ENCODE measurements around the gene ASS1. TPM values are rescaled to one million over a fixed set of nuclear protein-coding genes. Genes with fewer than 3 reads are reported as not detected.

Gene ASS1
- total RNA-seq, 1 donor from 2014 or later, result 94.8 TPM

DNA sequence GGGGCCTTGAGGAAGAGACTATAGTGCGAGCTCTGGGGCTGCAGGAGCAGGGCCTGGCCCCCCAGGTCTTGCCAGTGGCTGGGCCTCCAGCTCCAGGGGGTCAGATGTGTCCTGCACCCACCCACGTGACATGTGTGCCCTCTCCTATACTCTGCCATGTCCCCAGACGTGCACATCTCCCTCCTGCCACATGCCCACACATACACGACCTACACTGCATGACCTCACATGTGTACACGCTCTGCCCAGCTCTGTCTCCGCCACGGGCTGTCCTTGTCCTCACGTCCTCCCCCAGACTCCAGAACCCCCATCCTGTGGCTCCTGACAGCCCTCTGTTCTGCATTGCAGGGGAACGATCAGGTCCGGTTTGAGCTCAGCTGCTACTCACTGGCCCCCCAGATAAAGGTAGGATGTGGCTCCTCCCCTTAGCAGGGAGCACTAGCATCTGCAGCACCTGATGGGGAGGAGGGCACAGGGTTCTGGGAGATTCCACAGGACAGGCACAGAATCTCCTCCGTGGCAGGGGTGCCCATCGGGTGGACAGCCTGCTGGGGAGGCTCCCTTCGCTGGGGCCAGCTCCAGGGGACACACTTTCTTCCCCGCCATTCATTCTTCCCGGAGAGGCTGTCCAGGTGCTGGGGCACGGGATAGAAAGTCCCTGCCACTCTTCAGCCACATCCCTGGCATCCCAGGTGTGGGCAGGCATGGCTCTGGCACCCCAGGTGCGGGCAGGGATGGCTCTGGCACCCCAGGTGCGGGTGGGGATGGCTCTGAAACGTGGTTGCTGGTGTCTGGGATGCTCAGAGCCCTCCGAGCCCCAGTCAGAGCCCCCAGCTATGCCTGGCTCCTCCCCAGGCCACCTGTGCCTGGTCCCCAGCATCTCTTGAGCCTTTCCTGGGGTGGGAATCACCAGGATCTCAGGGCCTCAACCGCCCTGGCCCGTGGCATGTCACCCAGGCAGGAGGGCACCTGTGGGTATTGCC, 19.3 kb downstream of the ASS1 start:
- TF ChIP-seq, protein P1, sequence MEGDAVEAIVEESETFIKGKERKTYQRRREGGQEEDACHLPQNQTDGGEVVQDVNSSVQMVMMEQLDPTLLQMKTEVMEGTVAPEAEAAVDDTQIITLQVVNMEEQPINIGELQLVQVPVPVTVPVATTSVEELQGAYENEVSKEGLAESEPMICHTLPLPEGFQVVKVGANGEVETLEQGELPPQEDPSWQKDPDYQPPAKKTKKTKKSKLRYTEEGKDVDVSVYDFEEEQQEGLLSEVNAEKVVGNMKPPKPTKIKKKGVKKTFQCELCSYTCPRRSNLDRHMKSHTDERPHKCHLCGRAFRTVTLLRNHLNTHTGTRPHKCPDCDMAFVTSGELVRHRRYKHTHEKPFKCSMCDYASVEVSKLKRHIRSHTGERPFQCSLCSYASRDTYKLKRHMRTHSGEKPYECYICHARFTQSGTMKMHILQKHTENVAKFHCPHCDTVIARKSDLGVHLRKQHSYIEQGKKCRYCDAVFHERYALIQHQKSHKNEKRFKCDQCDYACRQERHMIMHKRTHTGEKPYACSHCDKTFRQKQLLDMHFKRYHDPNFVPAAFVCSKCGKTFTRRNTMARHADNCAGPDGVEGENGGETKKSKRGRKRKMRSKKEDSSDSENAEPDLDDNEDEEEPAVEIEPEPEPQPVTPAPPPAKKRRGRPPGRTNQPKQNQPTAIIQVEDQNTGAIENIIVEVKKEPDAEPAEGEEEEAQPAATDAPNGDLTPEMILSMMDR (IDR thresholded peaks at IDR 0.05; ENCODE audit: unreplicated experiment), result no peak
- DNase-seq (ENCODE audit: low spot score in 2 of 2, unreplicated experiment in 2 of 2), result no peak
- Mint-ChIP-seq H3K4me1 (peaks cover 6% of the 10 kb centered on the region), H3K27ac (no peak overlapping the region), H3K4me3 (no peak overlapping the region), H3K9me3 (no peaks in the 10 kb centered on the region), H3K36me3 (peaks cover 7% of the 10 kb centered on the region), H3K27me3 (ENCODE audit: low read depth) (peaks cover 6% of the 10 kb centered on the region)

- Mint-ChIP-seq H3K4me3 (no peak overlapping the region), H3K27me3 (ENCODE audit: low read depth) (peaks cover under 1% of the 10 kb centered on the region), H3K36me3 (peaks cover 4% of the 10 kb centered on the region), H3K4me1 (peaks cover 6% of the 10 kb centered on the region), H3K27ac (no peak overlapping the region), H3K9me3 (no peaks in the 10 kb centered on the region)
- TF ChIP-seq, protein P1 (IDR thresholded peaks at IDR 0.05; ENCODE audit: unreplicated experiment), result no peak
- no peak for DNase-seq (ENCODE audit: low spot score in 2 of 2, unreplicated experiment in 2 of 2)
Measured at GRCh38 chr9:130465383-130466096, 20.8 kb downstream of the ASS1 start.

DNA sequence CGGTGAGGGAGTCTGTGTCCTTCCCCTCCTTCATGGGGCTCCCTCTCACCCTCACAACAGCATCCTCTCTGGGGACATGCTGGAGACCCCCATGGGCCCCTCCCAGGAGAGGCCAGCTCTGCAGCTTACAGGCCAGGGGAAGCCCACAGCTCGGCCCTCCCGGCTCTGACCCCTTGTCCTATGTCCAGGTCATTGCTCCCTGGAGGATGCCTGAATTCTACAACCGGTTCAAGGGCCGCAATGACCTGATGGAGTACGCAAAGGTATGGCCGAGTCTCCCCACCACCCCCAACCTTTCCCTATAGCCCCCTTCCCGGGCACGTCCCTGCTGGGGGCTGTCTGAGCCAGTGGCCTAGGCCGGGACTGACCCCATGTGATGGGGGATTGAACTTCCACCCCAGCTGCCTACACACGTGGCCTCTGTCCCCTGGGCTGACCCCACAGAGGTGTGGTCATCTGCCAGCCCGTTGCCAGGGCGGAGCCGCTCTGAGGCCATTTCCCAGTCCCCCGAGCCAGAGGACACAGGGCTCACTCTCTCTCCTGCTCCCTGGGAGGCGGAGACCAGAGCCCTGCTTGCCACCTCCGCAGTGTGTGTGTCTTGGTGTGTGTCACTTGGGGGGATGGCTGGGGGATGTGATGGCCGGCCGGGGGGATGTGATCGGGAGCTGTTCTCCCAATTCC, 21.9 kb downstream of the ASS1 start:
- Mint-ChIP-seq H3K4me3 (no peak overlapping the region), H3K4me1 (peaks cover 6% of the 10 kb centered on the region), H3K9me3 (no peaks in the 10 kb centered on the region), H3K27ac (no peak overlapping the region), H3K27me3 (ENCODE audit: low read depth) (no peaks in the 10 kb centered on the region), H3K36me3 (peaks cover 6% of the 10 kb centered on the region)
- DNase-seq (ENCODE audit: low spot score in 2 of 2, unreplicated experiment in 2 of 2), result no peak
- TF ChIP-seq, protein P1 (IDR thresholded peaks at IDR 0.05; ENCODE audit: unreplicated experiment), result no peak

- no peaks in the 10 kb centered on the region for H3K9me3 Mint-ChIP-seq
- H3K27me3 Mint-ChIP-seq (ENCODE audit: low read depth), result no peaks in the 10 kb centered on the region
- no peak overlapping the region for H3K4me3 Mint-ChIP-seq
- peaks cover 6% of the 10 kb centered on the region for H3K4me1 Mint-ChIP-seq
- TF ChIP-seq, protein P1 (IDR thresholded peaks at IDR 0.05; ENCODE audit: unreplicated experiment), result no peak
- no peak for DNase-seq (ENCODE audit: low spot score in 2 of 2, unreplicated experiment in 2 of 2)
- H3K36me3 Mint-ChIP-seq, result peaks cover 6% of the 10 kb centered on the region
- no peak overlapping the region for H3K27ac Mint-ChIP-seq
Measured at GRCh38 chr9:130467316-130467715, 22.6 kb downstream of the ASS1 start.

DNA sequence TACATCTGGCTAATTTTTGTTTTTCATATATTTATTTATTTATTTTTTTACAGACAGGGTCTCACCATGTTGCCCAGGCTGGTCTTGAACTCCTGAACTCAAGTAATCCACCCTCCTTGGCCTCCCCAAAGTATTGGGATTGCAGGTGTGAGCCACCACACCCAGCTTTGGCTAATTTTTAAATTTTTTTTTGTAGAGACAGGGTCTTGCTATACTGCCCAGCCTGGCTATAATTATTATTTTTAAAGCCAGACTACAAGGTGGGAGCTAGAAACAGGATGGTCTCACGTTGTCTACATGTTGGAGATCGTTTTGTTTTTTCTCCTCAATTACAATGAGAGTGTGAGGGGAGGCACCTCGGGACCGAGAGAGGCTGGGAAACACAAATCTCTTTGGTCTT, 23.8 kb downstream of the ASS1 start:
- Mint-ChIP-seq H3K9me3 (no peaks in the 10 kb centered on the region), H3K27me3 (ENCODE audit: low read depth) (no peaks in the 10 kb centered on the region), H3K4me3 (no peak overlapping the region), H3K4me1 (peaks cover 6% of the 10 kb centered on the region), H3K27ac (no peak overlapping the region), H3K36me3 (peaks cover 6% of the 10 kb centered on the region)
- no peak for DNase-seq (ENCODE audit: low spot score in 2 of 2, unreplicated experiment in 2 of 2)
- TF ChIP-seq, protein P1 (IDR thresholded peaks at IDR 0.05; ENCODE audit: unreplicated experiment), result no peak
